K562 (cell line): ENCODE measurements around the gene SIGLEC1. TPM values are rescaled to one million over a fixed set of nuclear protein-coding genes. Genes with fewer than 3 reads are reported as not detected.

Experiments
- ATAC-seq: fragments of 200-7000 bp; cut with Tn5 transposase; 3 replicates; pipeline ENCODE4 v1.9.1; 2020; ENCODE audit warnings: moderate library complexity
- BruUV-seq: library from RNA; stranded (reverse); fragments of 400-500 nt; replicated peaks from 2 replicates; lab custom pipeline; 2021; lab: Mats Ljungman, UMichigan
- CTCF ChIA-PET: fragments of 300-600 bp; formaldehyde crosslinking; extraction: SDS; loops from one replicate; lab custom pipeline; 2021; ENCODE audit warnings: low intra/inter-chr PET ratio; lab: Yijun Ruan, JAX
- POLR2A ChIA-PET: fragments of 300-600, 350-650 bp; sonication (Branson Sonifier 250); formaldehyde crosslinking; extraction: SDS; loops from one replicate; lab custom pipeline; 2021; ENCODE audit warnings: antibody characterized with exemption, inconsistent platforms; lab: Yijun Ruan, JAX
- DNase-seq, 4 experiments: peaks; one replicate each; pipeline versions ENCODE4 v3.0.0 to v3.0.0-alpha.2; 2011 to 2018; ENCODE audit warnings: low spot score in 3 of 4, mixed read lengths in 3 of 4; ENCODE audit errors: extremely low read depth in 1 of 4
- FAIRE-seq: peaks from 2 replicates; lab custom pipeline; 2011; peaks lifted over from hg19 to GRCh38; lab: Jason Lieb, UNC
- H2AFZ ChIP-seq: 2 replicates; pipeline ENCODE4 v1.6.0; 2011; ENCODE audit warnings: low read depth, low read length, control low read depth, inconsistent platforms
- H3K27ac ChIP-seq: fragments of 200-600 bp; 3 replicates; pipeline ENCODE4 v1.8.0; 2011; ENCODE audit warnings: low read depth, mild to moderate bottlenecking, control low read depth, inconsistent platforms, low read length, moderate library complexity, mixed read lengths; ENCODE audit errors: extremely low read depth
- H3K27me3 ChIP-seq, 2 experiments: fragments of 300-600 bp in 1 of 2; 2 replicates in 1 of 2; 3 replicates in 1 of 2; pipeline versions ENCODE4 v1.6.0 to v1.8.0; 2011; ENCODE audit warnings: inconsistent platforms in 2 of 2, low read length in 2 of 2, mild to moderate bottlenecking in 1 of 2, mixed read lengths in 1 of 2, moderate library complexity in 1 of 2; ENCODE audit not compliant: control insufficient read depth in 2 of 2, insufficient read depth in 2 of 2
- H3K36me3 ChIP-seq: fragments of 300-600 bp; 3 replicates; pipeline ENCODE4 v1.8.0; 2011; ENCODE audit warnings: mild to moderate bottlenecking, low read length, inconsistent platforms; ENCODE audit not compliant: control insufficient read depth, insufficient read depth
- H3K4me1 ChIP-seq, 2 experiments: fragments of 200-600 bp in 1 of 2; replicated peaks in 1 of 2; 2 replicates in 1 of 2; 3 replicates in 1 of 2; pipeline versions ENCODE4 v1.5.1 to v1.8.0; 2011; ENCODE audit warnings: inconsistent platforms in 2 of 2, low read length in 2 of 2, mild to moderate bottlenecking in 1 of 2, mixed read lengths in 1 of 2, moderate library complexity in 1 of 2; ENCODE audit not compliant: control insufficient read depth in 2 of 2, insufficient read depth in 2 of 2
- H3K4me2 ChIP-seq: 2 replicates; pipeline ENCODE4 v1.6.1; 2011; ENCODE audit warnings: low read length, control low read depth, inconsistent platforms, mixed read lengths; ENCODE audit not compliant: insufficient read depth
- H3K4me3 ChIP-seq: fragments of 200-600 bp; sonication (generic), shearing (Covaris generic); 2 replicates; pipeline ENCODE4 v1.5.1; 2016; ENCODE audit warnings: control low read depth, inconsistent platforms
- H3K79me2 ChIP-seq: fragments of 200-600 bp; 3 replicates; pipeline ENCODE4 v1.8.0; 2011; ENCODE audit warnings: low read length, inconsistent platforms; ENCODE audit not compliant: control insufficient read depth, insufficient read depth
- H3K9ac ChIP-seq, 2 experiments: 2 replicates each; pipeline versions ENCODE4 v1.6.0 to v1.6.1; 2011; ENCODE audit warnings: low read depth in 2 of 2, low read length in 2 of 2, control low read depth in 1 of 2, inconsistent platforms in 1 of 2, mild to moderate bottlenecking in 1 of 2, mixed read lengths in 1 of 2; ENCODE audit not compliant: insufficient read depth in 1 of 2
- H3K9me1 ChIP-seq: one replicate; pipeline ENCODE4 v1.6.0; 2011; ENCODE audit warnings: inconsistent platforms, mild to moderate bottlenecking, low read length, moderate library complexity; ENCODE audit not compliant: control insufficient read depth, insufficient read depth
- H3K9me3 ChIP-seq: replicated peaks from 2 replicates; pipeline ENCODE4 v1.5.1; 2011; ENCODE audit warnings: low read depth, low read length, inconsistent platforms; ENCODE audit not compliant: control insufficient read depth, insufficient read depth
- H4K20me1 ChIP-seq: replicated peaks from 2 replicates; pipeline ENCODE4 v1.6.1; 2011; ENCODE audit warnings: low read length, inconsistent platforms, mixed read lengths; ENCODE audit not compliant: control insufficient read depth, insufficient read depth
- EGR1 ChIP-seq: fragments of 450-650 bp; conservative IDR thresholded peaks from 2 replicates; pipeline ENCODE4 v1.6.1; 2017; ENCODE audit warnings: mild to moderate bottlenecking
- FOXP4 ChIP-seq: sonication (generic); formaldehyde crosslinking; IDR thresholded peaks from 2 replicates; pipeline ENCODE4 v1.8.0; 2022; ENCODE audit warnings: mild to moderate bottlenecking, missing genetic modification reagents, borderline replicate concordance
- KLF13 ChIP-seq: fragments of 450-650 bp; IDR thresholded peaks from 2 replicates; pipeline ENCODE4 v1.6.1; 2016; ENCODE audit warnings: missing genetic modification characterization, low read depth, mild to moderate bottlenecking, missing compliant biosample characterization, moderate library complexity, borderline replicate concordance
- NFATC3 ChIP-seq: fragments of 450-650 bp; IDR thresholded peaks from 2 replicates; pipeline ENCODE4 v1.6.1; 2017; ENCODE audit warnings: mild to moderate bottlenecking
- NFIC ChIP-seq: fragments of 450-650 bp; IDR thresholded peaks from 2 replicates; pipeline ENCODE4 v1.6.1; 2017; ENCODE audit warnings: mild to moderate bottlenecking, inconsistent platforms
- RB1 ChIP-seq: fragments of 450-650 bp; IDR thresholded peaks from 2 replicates; pipeline ENCODE4 v1.6.1; 2017; ENCODE audit warnings: low read depth, mild to moderate bottlenecking
- STAG1 ChIP-seq: sonication (generic); formaldehyde crosslinking; IDR thresholded peaks from 2 replicates; pipeline ENCODE4 v1.5.0; 2020; ENCODE audit warnings: missing genetic modification reagents, borderline replicate concordance
- TGIF2 ChIP-seq: sonication (generic); formaldehyde crosslinking; IDR thresholded peaks from 2 replicates; pipeline ENCODE4 v1.8.1; 2022; ENCODE audit warnings: mild to moderate bottlenecking, missing genetic modification reagents, moderate library complexity
- VEZF1 ChIP-seq: fragments of 200-800 bp; sonication (Bioruptor generic); IDR thresholded peaks from 2 replicates; pipeline ENCODE4 v1.6.1; 2017; ENCODE audit warnings: missing genetic modification characterization, missing compliant biosample characterization
- WGBS: fragments of 100-300 bp; shearing (Covaris generic); methylation state at CpG from one replicate; pipeline ENCODE4 v1.1.6; 2016; ENCODE audit warnings: low coverage, mixed read lengths; ENCODE audit not compliant: insufficient coverage; ENCODE audit errors: missing lambda C conversion rate; 5-methylcytosine and 5-hydroxymethylcytosine counted together
- in situ Hi-C: fragments of 300-500 bp; cut with MboI; formaldehyde crosslinking; loops from 4 replicates; pipeline ENCODE4 v1.15.0; 2018; ENCODE audit warnings: inconsistent platforms, mixed read lengths
- intact Hi-C: fragments of 100-400 bp; cut with micrococcal nuclease; formaldehyde crosslinking; loops from 2 replicates; pipeline ENCODE4 v1.14.2; 2022
- polyA plus RNA-seq, 8 experiments: library from polyadenylated mRNA; depleted of rRNA in 4 of 8; stranded (reverse) in 5 of 8; unstranded in 3 of 8; fragments of >200 nt; fragmentation: Nextera tagmentation in 2 of 8; fragmentation: Illumina TruSeq in 1 of 8; extraction: Ambion mirVana in 2 of 8; extraction: Trizol in 1 of 8; gene quantifications; 2 replicates each; pipeline versions ENCODE4 v1.2.1 to v1.2.3, GENCODE V29; 2011 to 2014; ENCODE audit warnings: inconsistent platforms in 1 of 8, missing spikeins in 1 of 8
- total RNA-seq, 7 experiments: library from RNA; depleted of rRNA in 6 of 7; stranded (reverse); fragments of >200 nt in 6 of 7; fragmentation: Illumina TruSeq in 2 of 7; extraction: Trizol in 2 of 7; gene quantifications; 2 replicates each; pipeline versions ENCODE4 v1.2.1 to v1.2.3, GENCODE V29; 2011 to 2021; ENCODE audit warnings: low replicate concordance in 1 of 7

Gene SIGLEC1
- total and polyA plus RNA-seq, 9 of the 15 experiments (the other 6 are each of a cell fraction or from before 2014, with no cell fraction given), result 0.05 to 0.07 TPM; not detected in 7

- Histone ChIP-seq H3K4me3 (no peak overlapping the region), H2AFZ (peak overlapping the region; percentile 55; the same call in 1 of the 2 replicates), H3K4me1 (peaks cover 0 to 18% of the 10 kb centered on the region in 2 experiments; a peak in 2 of 5 replicates), H3K9ac (no peak overlapping the region), H3K9me1 (no peaks in the 10 kb centered on the region), H4K20me1 (no peaks in the 10 kb centered on the region), H3K79me2 (no peaks in the 10 kb centered on the region), H3K27ac (no peak overlapping the region), H3K36me3 (no peaks in the 10 kb centered on the region), H3K4me2 (no peak overlapping the region), H3K27me3 (no peaks in the 10 kb centered on the region), H3K9me3 (no peaks in the 10 kb centered on the region)
- intact Hi-C loops (loop anchor here (1.0 kb wide), 2 partner anchors 35 to 148 kb away; no protein-coding TSS in a partner anchor), in situ Hi-C loops (loop anchor here (5.0 kb wide), 1 partner anchor 149 kb away; no protein-coding TSS in a partner anchor)
- 4% methylated on average over 14 of the region's 18 CpGs for WGBS
- DNase-seq (peak; percentile 73 to 82 (median 80)), ATAC-seq (peak; percentile 86), FAIRE-seq (no peak)
- no TSS peak for BruUV-seq
- ChIA-PET CTCF (interaction anchor here (0.9 to 1.8 kb wide), 3 partner anchors 34 to 148 kb away, joined by 3 to 12 read pairs (median 3); no protein-coding TSS in a partner anchor), POLR2A (interaction anchor here (0.6 to 0.7 kb wide), 2 partner anchors 26 to 1410 kb away, joined by 3 to 4 read pairs; no protein-coding TSS in a partner anchor)
- peak; percentile 33; the same call in 1 of the 2 replicates for TF ChIP-seq EGR1
- 0 out of 2 replicates have a peak, but pooled peaks have one; percentile 56 for TF ChIP-seq FOXP4 (CRISPR knock-in tag)
- peak; percentile 75 for TF ChIP-seq VEZF1
- TF ChIP-seq RB1, result peak; percentile 69
- peak; percentile 50 for TF ChIP-seq NFIC
- no peak for TF ChIP-seq NFATC3
- TF ChIP-seq STAG1 (CRISPR knock-in tag), result peak; percentile 70
- TF ChIP-seq KLF13 (tag), result peak; percentile 82
- no peak for TF ChIP-seq TGIF2 (CRISPR knock-in tag)
Observed at GRCh38 chr20:3710703-3711483, 1.5 kb downstream of the SIGLEC1 start.
